ENCODE results near the gene KIF22. TPM values are rescaled to one million over a fixed set of nuclear protein-coding genes. Genes with fewer than 3 reads are reported as not detected.

Gene KIF22
- total and polyA plus RNA-seq, 9 of the 15 experiments (the other 6 are each of a cell fraction or from before 2014, with no cell fraction given) = 8.7 to 232 (median 131) TPM

DNA sequence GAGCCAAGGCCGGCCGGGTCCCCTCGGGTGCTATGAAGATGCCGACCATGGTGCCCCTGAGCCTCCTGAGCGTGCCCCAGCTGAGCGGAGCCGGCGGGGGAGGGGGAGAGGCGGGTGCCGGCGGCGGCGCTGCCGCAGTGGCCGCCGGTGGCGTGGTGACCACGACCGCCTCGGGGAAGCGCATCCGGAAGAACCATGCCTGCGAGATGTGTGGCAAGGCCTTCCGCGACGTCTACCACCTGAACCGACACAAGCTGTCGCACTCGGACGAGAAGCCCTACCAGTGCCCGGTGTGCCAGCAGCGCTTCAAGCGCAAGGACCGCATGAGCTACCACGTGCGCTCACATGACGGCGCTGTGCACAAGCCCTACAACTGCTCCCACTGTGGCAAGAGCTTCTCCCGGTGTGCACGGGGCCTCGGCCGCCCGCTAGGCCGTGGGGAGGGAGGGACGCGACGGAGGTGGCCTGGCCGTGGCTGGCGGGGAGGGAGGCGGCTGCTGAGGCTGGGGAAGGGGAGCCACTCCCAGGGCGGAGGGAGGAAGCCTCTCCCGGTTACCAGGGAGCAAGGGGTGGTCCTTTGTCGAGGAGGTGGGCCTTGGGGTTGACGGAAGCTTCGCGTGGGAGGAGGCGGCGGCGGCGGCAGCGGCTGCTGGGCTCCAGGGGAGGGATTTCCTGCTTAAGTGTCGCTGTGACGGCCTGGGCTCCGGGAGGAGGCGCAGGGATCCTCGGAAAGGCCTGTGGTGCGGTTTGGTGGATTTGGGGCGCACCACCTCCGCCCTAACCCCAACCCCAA is 17.1 kb downstream of the KIF22 start (continued):
- TF ChIP-seq ZFPM2 (CRISPR knock-in tag; IDR thresholded peaks at IDR 0.05) (0 out of 2 replicates have a peak, but pooled peaks have one; percentile 11), MYNN (IDR thresholded peaks at IDR 0.05) (no peak), MYNN (CRISPR knock-in tag; IDR thresholded peaks at IDR 0.05) (no peak), BRF1 (IDR thresholded peaks at IDR 0.05; ENCODE audit: borderline replicate concordance, extremely low read depth, insufficient read length) (no peak), NFIX (CRISPR knock-in tag; IDR thresholded peaks at IDR 0.05; ENCODE audit: low read depth) (no peak), TBP (optimal IDR thresholded peaks at IDR 0.05; ENCODE audit: low read depth, low read length) (no peak), TCF7L2 (IDR thresholded peaks at IDR 0.05; ENCODE audit: low read depth, low read length) (no peak), ZNF184 (CRISPR knock-in tag; IDR thresholded peaks at IDR 0.05) (no peak), SRSF1 (IDR thresholded peaks at IDR 0.05; ENCODE audit: low read depth, low read length) (0 out of 2 replicates have a peak, but pooled peaks have one; percentile 55), NELFE (IDR thresholded peaks at IDR 0.05; ENCODE audit: insufficient read depth, insufficient read length) (no peak), THRAP3 (IDR thresholded peaks at IDR 0.05; ENCODE audit: borderline replicate concordance) (no peak), RBM34 (IDR thresholded peaks at IDR 0.05; ENCODE audit: borderline replicate concordance, insufficient read depth, low read length) (no peak), FOXK1 (CRISPR knock-in tag; IDR thresholded peaks at IDR 0.05; ENCODE audit: borderline replicate concordance) (peak; percentile 62; the same call in 1 of the 2 replicates), HDGF (IDR thresholded peaks at IDR 0.05) (peak; percentile 83), KAT7 (CRISPR knock-in tag; IDR thresholded peaks at IDR 0.05; ENCODE audit: borderline replicate concordance) (peak; percentile 93; the same call in 1 of the 2 replicates), HDAC1 (IDR thresholded peaks at IDR 0.05) (peak in 1 of 2 experiments; percentile 95; a peak in 2 of 4 replicates), MBD2 (IDR thresholded peaks at IDR 0.05; ENCODE audit: borderline replicate concordance, low read depth) (no peak; the same call in 1 of the 2 replicates)
- TF ChIP-seq, protein P1, sequence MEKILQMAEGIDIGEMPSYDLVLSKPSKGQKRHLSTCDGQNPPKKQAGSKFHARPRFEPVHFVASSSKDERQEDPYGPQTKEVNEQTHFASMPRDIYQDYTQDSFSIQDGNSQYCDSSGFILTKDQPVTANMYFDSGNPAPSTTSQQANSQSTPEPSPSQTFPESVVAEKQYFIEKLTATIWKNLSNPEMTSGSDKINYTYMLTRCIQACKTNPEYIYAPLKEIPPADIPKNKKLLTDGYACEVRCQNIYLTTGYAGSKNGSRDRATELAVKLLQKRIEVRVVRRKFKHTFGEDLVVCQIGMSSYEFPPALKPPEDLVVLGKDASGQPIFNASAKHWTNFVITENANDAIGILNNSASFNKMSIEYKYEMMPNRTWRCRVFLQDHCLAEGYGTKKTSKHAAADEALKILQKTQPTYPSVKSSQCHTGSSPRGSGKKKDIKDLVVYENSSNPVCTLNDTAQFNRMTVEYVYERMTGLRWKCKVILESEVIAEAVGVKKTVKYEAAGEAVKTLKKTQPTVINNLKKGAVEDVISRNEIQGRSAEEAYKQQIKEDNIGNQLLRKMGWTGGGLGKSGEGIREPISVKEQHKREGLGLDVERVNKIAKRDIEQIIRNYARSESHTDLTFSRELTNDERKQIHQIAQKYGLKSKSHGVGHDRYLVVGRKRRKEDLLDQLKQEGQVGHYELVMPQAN (IDR thresholded peaks at IDR 0.05; ENCODE audit: borderline replicate concordance) = peak; percentile 89
- TF ChIP-seq, protein P2, sequence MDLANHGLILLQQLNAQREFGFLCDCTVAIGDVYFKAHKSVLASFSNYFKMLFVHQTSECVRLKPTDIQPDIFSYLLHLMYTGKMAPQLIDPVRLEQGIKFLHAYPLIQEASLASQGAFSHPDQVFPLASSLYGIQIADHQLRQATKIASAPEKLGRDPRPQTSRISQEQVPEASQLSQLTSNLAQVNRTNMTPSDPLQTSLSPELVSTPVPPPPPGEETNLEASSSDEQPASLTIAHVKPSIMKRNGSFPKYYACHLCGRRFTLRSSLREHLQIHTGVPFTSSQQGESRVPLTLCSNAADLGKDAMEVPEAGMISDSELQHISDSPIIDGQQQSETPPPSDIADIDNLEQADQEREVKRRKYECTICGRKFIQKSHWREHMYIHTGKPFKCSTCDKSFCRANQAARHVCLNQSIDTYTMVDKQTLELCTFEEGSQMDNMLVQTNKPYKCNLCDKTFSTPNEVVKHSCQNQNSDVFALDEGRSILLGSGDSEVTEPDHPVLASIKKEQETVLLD (IDR thresholded peaks at IDR 0.05) = peak; percentile 67
- TF ChIP-seq, protein P3, sequence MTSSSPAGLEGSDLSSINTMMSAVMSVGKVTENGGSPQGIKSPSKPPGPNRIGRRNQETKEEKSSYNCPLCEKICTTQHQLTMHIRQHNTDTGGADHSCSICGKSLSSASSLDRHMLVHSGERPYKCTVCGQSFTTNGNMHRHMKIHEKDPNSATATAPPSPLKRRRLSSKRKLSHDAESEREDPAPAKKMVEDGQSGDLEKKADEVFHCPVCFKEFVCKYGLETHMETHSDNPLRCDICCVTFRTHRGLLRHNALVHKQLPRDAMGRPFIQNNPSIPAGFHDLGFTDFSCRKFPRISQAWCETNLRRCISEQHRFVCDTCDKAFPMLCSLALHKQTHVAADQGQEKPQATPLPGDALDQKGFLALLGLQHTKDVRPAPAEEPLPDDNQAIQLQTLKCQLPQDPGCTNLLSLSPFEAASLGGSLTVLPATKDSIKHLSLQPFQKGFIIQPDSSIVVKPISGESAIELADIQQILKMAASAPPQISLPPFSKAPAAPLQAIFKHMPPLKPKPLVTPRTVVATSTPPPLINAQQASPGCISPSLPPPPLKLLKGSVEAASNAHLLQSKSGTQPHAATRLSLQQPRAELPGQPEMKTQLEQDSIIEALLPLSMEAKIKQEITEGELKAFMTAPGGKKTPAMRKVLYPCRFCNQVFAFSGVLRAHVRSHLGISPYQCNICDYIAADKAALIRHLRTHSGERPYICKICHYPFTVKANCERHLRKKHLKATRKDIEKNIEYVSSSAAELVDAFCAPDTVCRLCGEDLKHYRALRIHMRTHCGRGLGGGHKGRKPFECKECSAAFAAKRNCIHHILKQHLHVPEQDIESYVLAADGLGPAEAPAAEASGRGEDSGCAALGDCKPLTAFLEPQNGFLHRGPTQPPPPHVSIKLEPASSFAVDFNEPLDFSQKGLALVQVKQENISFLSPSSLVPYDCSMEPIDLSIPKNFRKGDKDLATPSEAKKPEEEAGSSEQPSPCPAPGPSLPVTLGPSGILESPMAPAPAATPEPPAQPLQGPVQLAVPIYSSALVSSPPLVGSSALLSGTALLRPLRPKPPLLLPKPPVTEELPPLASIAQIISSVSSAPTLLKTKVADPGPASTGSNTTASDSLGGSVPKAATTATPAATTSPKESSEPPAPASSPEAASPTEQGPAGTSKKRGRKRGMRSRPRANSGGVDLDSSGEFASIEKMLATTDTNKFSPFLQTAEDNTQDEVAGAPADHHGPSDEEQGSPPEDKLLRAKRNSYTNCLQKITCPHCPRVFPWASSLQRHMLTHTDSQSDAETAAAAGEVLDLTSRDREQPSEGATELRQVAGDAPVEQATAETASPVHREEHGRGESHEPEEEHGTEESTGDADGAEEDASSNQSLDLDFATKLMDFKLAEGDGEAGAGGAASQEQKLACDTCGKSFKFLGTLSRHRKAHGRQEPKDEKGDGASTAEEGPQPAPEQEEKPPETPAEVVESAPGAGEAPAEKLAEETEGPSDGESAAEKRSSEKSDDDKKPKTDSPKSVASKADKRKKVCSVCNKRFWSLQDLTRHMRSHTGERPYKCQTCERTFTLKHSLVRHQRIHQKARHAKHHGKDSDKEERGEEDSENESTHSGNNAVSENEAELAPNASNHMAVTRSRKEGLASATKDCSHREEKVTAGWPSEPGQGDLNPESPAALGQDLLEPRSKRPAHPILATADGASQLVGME (CRISPR knock-in tag; IDR thresholded peaks at IDR 0.05) = peak; percentile 78

All from K562 (cell line).